Cardiac septum (tissue), 1 donor: ENCODE results near the gene ARL3. TPM values are rescaled to one million over a fixed set of nuclear protein-coding genes. Genes with fewer than 3 reads are reported as not detected.

Source experiments
- DNase-seq: peaks from one replicate; pipeline ENCODE4 v3.0.0-alpha.2; 2020; ENCODE audit warnings: low spot score
- intact Hi-C: fragments of 100-400 bp; cut with DNase I; formaldehyde crosslinking; loops from one replicate; pipeline ENCODE4 v1.14.0; 2022
- total RNA-seq: library from RNA; stranded (reverse); fragmentation: NEBNext Ultra II Directional; extraction: Animal tissue kit (Norgen Biotek cat#: 25700); gene quantifications from one replicate; pipeline ENCODE4 v1.2.1, GENCODE V29; 2021
- donor health status: DM: no; HTN: no; CAD: no.

Gene ARL3
- total RNA-seq, 1 donor from 2014 or later = 13.1 TPM

DNA sequence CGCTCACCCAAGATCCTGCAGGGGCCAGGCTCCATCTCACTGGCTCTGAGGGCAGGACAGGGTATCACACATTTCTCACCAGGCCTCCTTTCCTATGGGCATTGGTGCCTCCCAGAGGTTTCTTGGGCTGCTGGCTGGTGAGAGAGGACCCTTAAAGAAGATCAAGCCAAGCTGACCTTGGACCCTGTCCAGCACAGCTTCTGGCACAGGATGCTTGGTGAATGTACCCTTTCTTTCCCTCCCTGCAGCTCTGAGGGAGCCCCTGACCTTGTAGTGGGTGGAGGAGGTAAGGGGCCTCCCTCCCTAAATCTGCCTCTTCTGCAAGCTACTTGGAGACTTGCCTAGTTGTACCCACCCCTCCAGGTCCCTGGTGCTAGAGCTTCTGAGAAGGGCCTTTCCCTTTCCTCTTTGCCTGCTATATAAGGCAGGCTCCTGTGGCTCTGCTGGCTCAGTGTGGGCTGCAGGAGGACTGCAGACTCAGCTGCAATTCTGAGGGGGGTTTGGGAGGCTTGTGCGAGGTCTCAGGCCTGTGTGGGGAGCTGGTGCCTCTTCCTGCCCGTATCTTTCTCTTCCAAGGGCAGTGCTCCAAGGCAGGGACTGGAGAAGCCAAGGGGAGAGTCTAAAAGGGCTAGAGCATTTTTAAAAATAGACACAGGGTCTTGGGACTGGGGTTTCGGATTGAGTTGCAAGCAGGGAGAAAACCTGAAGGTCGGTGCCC lies 81.6 kb downstream of the ARL3 start:
- peak; percentile 72 for DNase-seq
- intact Hi-C loops = no loop called here

DNA sequence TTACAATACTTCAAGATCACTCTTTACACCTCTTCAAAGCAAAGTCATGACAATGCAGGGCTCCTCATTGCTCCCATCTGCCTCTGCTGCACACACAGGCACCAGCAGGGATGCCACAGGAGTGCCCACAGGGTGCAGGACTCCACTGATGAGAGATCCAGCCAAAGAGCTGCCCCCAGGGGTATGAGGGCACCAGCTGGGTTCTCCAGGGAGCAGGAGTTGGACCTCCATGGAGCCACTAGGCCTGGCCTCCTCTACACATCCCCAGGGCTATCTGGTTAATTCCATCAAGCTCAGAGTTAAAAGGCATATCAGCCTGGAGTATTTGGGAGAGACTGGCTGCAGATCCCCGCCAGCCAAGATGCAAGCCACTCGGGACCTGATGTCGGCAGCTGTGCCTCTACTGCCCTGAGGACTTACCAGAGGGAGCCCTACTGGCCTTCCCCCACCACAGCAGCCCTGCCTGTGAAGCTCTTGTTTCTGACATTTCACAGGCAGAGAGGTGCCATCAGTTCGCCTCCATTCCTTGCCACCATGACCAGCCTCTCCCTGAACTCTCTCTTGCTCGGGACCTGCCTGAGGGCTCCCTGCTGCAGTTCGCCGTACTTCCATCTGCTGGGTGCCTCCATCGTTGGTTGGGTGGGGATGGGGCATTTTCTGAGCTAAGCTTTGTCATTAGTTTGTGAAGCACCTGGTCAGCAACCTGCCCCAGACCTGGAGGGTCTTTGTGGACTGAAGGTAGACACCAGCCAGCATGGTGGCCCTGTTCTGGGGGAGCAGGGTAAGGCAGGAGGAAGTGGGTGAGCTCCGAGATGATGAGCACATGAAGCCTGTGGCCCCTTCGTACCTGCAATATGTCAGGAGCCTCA lies 82.4 kb downstream of the ARL3 start:
- intact Hi-C loops = no loop called here
- no peak for DNase-seq

DNA sequence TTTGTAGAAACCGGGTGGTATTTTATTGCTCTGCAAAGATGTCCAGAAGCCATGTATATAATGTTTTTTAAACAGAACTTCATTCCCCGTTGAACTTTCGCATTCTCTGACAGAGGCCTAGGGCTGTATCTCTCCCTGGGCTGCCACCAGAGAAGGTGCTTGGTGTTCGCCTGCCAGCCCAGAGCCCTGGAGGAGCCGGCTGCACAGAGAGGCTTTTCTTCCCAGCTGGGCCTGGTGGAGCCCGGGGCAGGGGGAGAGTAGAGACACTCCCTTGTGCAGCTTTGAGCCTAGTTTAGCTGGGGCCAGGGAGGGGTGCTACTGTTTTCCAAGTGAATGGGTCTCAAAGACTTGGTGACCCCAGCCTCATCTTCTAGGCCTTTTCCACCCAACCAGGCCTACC lies 83.5 kb downstream of the ARL3 start:
- DNase-seq = no peak
- intact Hi-C loops = no loop called here

DNA sequence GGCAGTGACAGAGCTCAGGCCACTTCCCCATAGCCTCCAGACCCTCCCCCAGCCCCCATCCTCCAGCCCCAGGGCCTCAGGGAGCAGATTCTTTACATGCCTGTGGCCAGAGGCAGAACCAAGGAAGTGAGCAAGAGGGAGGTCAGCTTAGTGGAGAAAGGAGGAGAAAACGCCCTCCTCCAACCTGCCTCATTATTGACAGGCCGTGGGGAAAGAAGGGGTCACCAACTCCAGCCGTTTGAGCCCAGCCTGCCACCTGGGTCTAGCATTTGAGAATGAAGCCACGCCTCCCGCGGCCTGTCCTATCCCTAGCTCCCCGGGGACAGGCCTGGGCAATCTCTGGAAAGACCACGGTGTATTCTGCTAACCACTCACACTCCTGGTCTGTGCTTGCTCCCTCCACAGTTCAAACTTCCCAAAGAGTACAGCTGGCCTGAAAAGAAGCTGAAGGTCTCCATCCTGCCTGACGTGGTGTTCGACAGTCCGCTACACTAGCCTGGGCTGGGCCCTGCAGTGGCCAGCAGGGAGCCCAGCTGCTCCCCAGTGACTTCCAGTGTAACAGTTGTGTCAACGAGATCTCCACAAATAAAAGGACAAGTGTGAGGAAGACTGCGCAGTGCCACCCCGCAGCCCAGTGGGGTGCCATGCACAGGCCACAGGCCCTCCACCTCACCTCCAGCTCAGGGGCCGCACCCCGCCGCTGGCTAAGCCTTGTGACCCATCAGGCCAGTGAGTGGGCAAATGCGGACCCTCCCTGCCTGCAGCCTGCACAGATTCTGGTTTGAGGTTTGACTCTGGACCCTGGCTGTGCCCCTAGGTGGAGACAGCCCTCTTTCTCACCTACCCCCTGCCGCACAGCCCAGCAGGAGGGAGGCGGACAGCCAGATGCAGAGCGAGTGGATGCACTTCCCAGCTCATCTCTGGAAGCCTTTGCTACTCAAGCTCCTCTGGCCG lies 84.3 kb downstream of the ARL3 start:
- DNase-seq = no peak
- intact Hi-C loops = no loop called here

DNA sequence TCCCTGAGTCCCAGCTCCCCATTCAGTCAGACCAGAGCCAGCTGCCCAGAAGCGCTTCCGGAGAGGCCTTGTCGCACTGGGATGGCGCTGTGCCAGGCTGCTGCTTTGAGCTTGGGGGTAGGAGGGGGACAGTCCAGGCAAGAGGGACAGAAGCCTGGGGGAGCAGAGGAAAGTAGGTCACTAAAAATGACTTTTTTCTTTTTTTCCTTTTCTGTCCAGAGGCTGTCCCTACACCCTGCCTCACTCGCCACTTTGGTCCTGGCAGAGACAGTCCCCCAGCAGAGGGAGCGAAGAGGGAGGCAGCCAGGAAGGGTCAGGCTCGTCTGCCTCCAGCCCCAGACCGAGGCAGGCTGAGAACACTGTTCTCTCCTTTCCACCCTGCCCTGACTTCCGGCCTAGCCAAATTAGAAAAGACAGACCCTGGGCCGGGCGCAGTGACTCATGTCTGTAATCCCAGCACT lies 85.7 kb downstream of the ARL3 start:
- DNase-seq = no peak
- intact Hi-C loops = no loop called here

DNA sequence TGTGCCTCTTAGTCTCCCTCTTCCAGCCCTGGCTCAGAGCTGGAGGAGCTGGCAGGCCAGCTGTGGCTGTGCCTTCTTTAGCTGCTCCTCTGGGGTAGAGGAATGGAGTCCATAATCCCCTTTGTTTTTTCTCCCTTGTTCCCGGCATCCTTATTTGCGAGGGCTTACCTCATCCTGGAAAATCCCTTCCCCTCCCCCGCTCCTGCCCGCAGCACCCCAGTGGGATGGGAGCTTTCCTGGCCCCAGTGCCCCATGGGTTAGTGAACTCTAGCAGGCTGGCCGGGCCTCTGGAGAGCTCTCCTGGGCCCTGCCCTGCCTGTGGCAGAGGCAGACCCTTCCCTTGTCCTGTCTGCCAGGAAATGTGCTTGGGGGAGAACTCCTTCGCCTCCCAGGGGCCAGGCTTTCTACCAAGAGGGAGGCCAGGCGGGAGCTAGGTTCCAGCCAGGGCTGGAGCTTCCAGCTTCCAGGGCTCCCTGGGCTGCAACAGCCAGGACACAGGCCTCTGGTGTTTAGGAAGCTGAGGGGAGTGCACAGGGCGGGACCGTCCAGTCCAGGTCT lies 86.4 kb downstream of the ARL3 start:
- intact Hi-C loops = no loop called here
- DNase-seq = peak; percentile 78

DNA sequence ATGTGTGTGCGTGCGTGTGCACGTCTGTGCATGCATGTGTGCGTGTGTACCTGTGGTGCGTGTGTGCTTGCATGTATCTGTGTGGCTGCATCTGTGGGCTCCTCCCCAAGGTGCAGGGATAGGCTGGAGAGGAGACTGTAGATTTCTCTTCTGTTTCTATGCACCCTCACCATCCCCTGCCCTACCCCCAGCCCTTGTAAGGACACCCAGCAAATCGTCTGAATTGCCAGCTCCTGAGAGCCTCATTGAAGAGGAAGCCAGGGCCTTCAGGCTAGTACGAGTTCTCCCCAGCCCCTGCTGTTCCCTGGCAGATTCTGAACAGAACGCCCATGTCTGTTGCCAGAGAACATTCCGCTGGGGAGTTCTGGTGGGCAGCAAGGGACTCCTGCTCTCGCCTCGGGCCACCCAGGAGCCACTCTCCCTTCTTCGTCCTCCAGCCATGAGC lies 86.9 kb downstream of the ARL3 start:
- intact Hi-C loops = no loop called here
- DNase-seq = no peak

DNA sequence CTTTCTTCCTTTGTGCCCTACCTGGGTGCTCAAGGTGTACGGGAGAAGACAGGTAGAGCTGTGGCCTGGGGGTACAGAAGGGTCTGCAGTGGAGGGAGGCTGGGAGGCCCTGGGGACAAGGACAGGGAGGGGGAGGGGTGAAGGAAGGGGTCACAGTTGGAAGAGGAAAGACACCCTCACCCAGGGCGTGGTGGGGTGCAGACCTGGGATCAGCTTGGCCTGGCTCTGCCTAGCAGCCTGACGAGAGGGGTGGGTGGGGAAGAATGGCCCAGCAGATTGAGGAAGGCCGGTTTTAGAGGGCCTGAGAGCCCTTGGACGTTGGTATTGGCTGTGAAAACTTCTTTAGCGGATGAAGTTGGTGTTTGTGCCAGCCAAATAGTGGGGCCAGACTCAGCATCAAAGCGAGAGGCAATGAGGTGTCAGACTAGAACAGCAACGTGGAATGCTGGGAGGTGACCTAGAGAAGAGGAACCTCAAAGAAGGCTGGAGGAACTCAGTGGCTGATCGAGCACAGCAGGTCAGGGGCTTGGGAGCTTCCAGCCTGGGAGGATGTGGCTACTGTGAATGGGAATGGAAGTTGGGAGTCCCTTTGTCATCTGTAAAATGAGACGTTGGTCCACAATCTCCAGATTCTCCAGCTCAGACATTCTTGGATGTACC lies 88.0 kb downstream of the ARL3 start:
- intact Hi-C loops = no loop called here

DNA sequence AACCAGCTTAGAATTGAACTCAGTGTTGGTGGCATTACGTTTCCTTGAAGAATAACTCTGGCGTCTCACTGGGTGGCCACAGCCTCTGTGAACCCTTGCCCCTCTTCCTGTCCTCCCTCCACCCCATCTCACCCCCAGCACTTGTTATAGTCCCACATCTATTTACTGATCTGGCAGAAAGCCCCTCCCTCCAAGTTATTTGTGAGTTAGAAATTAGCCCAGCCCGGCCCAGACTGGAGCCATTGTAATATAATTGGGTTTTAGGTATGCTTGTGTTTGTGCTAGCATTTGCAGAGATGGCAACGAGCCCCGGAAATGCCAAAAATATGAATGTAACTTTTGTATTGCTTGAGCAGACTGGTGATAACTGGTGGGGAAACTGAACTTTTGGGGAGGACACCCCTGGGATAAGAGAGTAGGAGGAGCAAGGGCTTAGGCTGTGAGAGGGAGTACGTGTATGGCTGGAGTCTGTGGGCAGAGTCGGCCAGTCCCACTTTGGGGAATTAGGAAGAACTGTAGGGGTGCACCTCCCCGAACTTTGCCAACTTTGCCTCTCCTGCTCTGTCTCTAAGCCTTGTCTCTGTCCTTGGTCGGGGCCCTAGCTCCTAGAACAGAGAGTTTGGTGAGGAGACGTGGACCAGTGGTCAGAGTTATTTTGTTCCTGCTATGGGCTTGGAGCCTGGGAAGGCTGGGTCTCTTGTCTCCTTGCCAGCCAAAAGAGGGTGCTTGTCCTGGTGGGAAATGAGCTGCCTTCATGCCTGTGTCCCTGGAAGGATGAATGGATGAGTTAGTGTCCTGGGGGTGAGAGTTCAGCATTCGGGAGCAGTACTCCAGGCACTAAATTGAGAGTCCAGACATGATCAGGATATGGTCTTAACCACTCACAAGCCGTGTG lies 89.2 kb downstream of the ARL3 start:
- DNase-seq = no peak
- intact Hi-C loops = no loop called here

More for the DNA sequence above, 88.0 kb downstream of the ARL3 start:
- no peak for DNase-seq

DNA sequence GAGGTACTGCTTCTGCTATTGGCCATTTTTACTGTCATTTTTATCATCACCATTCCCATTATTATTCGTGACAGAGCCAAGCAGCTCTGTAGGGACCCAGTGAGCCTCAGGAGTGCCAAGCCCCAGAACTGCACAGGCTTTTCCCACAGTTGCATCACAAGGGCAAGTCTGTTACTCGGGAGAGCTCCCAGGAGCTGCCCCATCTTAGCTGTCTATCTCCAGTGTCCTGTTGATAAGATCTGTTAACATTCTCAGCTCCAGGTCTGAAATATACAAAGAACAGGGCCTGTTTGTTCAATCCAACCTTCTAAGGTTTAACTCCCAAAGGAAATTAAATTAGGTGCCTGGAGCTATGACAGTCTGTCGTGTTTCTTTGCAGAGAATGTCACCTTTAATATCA lies 90.1 kb downstream of the ARL3 start:
- DNase-seq = no peak
- intact Hi-C loops = no loop called here

Other genes starting within 250 kb of the ARL3 start
- 123 TPM for gene ACTR1A, start 211.7 kb downstream of the ARL3 start, total RNA-seq
- 6.1 TPM for gene SUFU, start 210.4 kb downstream of the ARL3 start, total RNA-seq
- 99.6 TPM for gene TRIM8, start 69.9 kb downstream of the ARL3 start, total RNA-seq
- 2.8 TPM for gene SFXN2, start 239 bp upstream of the ARL3 start, total RNA-seq
- gene WBP1L, start 29.6 kb upstream of the ARL3 start, total RNA-seq = 19.2 TPM
- not detected for gene CYP17A1, start 123.0 kb upstream of the ARL3 start, total RNA-seq
- gene BORCS7, start 139.9 kb upstream of the ARL3 start, total RNA-seq = 15.8 TPM
- 7.2 TPM for gene AS3MT, start 155.1 kb upstream of the ARL3 start, total RNA-seq
- gene CNNM2, start 203.9 kb upstream of the ARL3 start, total RNA-seq = 5.9 TPM